Tibial artery (tissue), 4 donors: ENCODE results near the gene KLHL3.

ENCODE experiments used
- DNase-seq, 2 donors: peaks; one replicate each; pipeline ENCODE4 v3.0.0-alpha.2; 2019
- H3K27ac ChIP-seq, 2 donors: fragments of 200-600 bp; sonication (generic) in 1 of 2; 1 replicate in 1 of 2; 2 replicates in 1 of 2; pipeline ENCODE4 v1.5.1; 2018 to 2019; ENCODE audit warnings: mild to moderate bottlenecking in 1 of 2
- H3K27me3 ChIP-seq, 2 donors: fragments of 200-600 bp; sonication (generic) in 1 of 2; one replicate each; pipeline versions ENCODE4 v1.5.1 to v1.6.0; 2016 to 2019
- H3K36me3 ChIP-seq, 3 donors: fragments of 200-600 bp; sonication (generic) in 2 of 3; one replicate each; pipeline ENCODE4 v1.5.1; 2016 to 2019; ENCODE audit warnings: mild to moderate bottlenecking in 2 of 3
- H3K4me1 ChIP-seq, 4 donors: fragments of 200-600 bp; sonication (generic) in 2 of 4; 1 replicate in 3 of 4; 2 replicates in 1 of 4; pipeline ENCODE4 v1.5.1; 2016 to 2019
- H3K4me3 ChIP-seq, 2 donors: fragments of 200-600 bp; sonication (generic) in 1 of 2; 1 replicate in 1 of 2; 2 replicates in 1 of 2; pipeline ENCODE4 v1.5.1; 2018 to 2019; ENCODE audit warnings: mild to moderate bottlenecking in 2 of 2
- H3K9me3 ChIP-seq, 3 donors: fragments of 200-600 bp; sonication (generic) in 1 of 3; one replicate each; pipeline ENCODE4 v1.5.1; 2016 to 2019
- intact Hi-C: fragments of 100-400 bp; cut with DNase I; formaldehyde crosslinking; loops from one replicate; pipeline ENCODE4 v1.15.0; 2023; ENCODE audit warnings: low total_unique reads
- TF ChIP-seq, protein P1 (sequence below), 2 experiments: fragments of 200-600 bp in 1 of 2; fragments of 450-650 bp in 1 of 2; IDR thresholded peaks; one replicate each; pipeline ENCODE4 v1.5.1; 2017 to 2019; ENCODE audit warnings: antibody characterized with exemption in 2 of 2, mild to moderate bottlenecking in 1 of 2, moderate library complexity in 1 of 2

KLHL3 gene

GRCh38 chr5:137761566-137761965 is 25.7 kb upstream of the KLHL3 start:
- Histone ChIP-seq H3K4me3 (no peak overlapping the region), H3K9me3 (no peaks in the 10 kb centered on the region), H3K27ac (no peak overlapping the region), H3K36me3 (no peaks in the 10 kb centered on the region), H3K27me3 (no peaks in the 10 kb centered on the region), H3K4me1 (no peaks in the 10 kb centered on the region)
- no peak for DNase-seq
- TF ChIP-seq, protein P1, sequence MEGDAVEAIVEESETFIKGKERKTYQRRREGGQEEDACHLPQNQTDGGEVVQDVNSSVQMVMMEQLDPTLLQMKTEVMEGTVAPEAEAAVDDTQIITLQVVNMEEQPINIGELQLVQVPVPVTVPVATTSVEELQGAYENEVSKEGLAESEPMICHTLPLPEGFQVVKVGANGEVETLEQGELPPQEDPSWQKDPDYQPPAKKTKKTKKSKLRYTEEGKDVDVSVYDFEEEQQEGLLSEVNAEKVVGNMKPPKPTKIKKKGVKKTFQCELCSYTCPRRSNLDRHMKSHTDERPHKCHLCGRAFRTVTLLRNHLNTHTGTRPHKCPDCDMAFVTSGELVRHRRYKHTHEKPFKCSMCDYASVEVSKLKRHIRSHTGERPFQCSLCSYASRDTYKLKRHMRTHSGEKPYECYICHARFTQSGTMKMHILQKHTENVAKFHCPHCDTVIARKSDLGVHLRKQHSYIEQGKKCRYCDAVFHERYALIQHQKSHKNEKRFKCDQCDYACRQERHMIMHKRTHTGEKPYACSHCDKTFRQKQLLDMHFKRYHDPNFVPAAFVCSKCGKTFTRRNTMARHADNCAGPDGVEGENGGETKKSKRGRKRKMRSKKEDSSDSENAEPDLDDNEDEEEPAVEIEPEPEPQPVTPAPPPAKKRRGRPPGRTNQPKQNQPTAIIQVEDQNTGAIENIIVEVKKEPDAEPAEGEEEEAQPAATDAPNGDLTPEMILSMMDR (IDR thresholded peaks at IDR 0.05): no peak
- intact Hi-C loops: no loop called here

GRCh38 chr5:137760719-137761516 is 25.0 kb upstream of the KLHL3 start:
- H3K27ac ChIP-seq: no peak overlapping the region
- intact Hi-C loops: no loop called here
- TF ChIP-seq, protein P1 (IDR thresholded peaks at IDR 0.05): no peak
- no peaks in the 10 kb centered on the region for H3K36me3 ChIP-seq
- H3K4me3 ChIP-seq: no peak overlapping the region
- no peak for DNase-seq
- no peaks in the 10 kb centered on the region for H3K4me1 ChIP-seq
- no peaks in the 10 kb centered on the region for H3K27me3 ChIP-seq
- no peaks in the 10 kb centered on the region for H3K9me3 ChIP-seq

DNA sequence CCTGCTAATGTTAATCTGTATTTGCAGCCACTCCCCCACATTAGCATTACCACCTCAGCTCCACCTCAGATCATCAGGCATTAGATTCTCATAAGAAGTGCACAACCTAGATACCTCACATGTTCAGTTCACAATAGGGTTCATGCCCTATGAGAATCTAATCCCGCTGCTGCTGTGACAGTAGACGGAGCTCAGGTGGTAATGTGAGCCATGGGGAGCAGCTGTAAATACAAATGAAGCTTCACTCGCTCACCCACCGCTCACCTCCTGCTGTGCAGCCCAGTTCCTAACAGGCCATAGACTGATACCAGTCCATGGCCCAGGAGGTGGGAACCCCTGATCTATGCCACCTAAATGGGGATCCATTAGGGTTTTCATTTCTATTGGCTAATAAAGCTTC is 24.4 kb upstream of the KLHL3 start:
- no peak for DNase-seq
- Histone ChIP-seq H3K36me3 (no peaks in the 10 kb centered on the region), H3K4me3 (no peak overlapping the region), H3K9me3 (no peaks in the 10 kb centered on the region), H3K27ac (no peak overlapping the region), H3K4me1 (peaks cover 0 to 3% (median 0%) of the 10 kb centered on the region in 4 donors), H3K27me3 (no peaks in the 10 kb centered on the region)
- TF ChIP-seq, protein P1 (IDR thresholded peaks at IDR 0.05): no peak
- intact Hi-C loops: no loop called here

- H3K27me3 ChIP-seq: no peaks in the 10 kb centered on the region
- H3K4me1 ChIP-seq: peaks cover 0 to 5% (median 0%) of the 10 kb centered on the region in 4 donors
- H3K27ac ChIP-seq: no peak overlapping the region
- H3K9me3 ChIP-seq: no peaks in the 10 kb centered on the region
- no peaks in the 10 kb centered on the region for H3K36me3 ChIP-seq
- DNase-seq: no peak
- no peak overlapping the region for H3K4me3 ChIP-seq
- TF ChIP-seq, protein P1 (IDR thresholded peaks at IDR 0.05): no peak
- intact Hi-C loops: loop anchor here (10.0 kb wide), 1 partner anchor 276 kb away; the partner anchor contains the start of gene FAM13B
Measured at GRCh38 chr5:137758715-137759306, 22.9 kb upstream of the KLHL3 start.

DNA sequence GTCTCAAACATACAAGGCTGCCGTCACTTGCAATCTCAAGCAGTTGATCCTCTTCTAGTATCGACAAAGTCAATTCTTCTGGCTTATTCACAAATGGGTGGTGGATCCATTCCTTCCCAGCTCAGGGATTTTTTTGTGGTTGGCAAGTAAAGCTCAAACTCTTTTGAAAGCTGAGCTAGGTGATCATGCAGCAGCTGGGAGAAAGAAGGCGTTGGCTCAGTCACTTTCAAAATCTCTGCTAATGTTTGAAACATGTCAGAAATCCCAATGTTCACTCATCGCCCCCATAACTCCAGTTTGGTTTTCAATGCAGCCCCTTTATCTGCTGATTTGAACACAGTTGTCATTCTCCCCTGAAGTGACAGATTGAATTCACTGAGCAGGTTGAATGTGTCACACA is 22.2 kb upstream of the KLHL3 start:
- no peak for DNase-seq
- no peaks in the 10 kb centered on the region for H3K9me3 ChIP-seq
- TF ChIP-seq, protein P1 (IDR thresholded peaks at IDR 0.05): no peak
- no peak overlapping the region for H3K27ac ChIP-seq
- no peaks in the 10 kb centered on the region for H3K27me3 ChIP-seq
- intact Hi-C loops: loop anchor here (10.0 kb wide), 1 partner anchor 277 kb away; the partner anchor contains the start of gene FAM13B
- no peak overlapping the region for H3K4me3 ChIP-seq
- peaks cover 0 to 5% (median 0%) of the 10 kb centered on the region in 4 donors for H3K4me1 ChIP-seq
- H3K36me3 ChIP-seq: no peaks in the 10 kb centered on the region
